Neutrophil (primary cell): ENCODE data around the gene ACER1.
"Not testable (repeated sequence)": the region's sequence is repeated elsewhere in the genome, so short reads cannot be mapped to it uniquely, and the experiment has no call there.

ENCODE experiments used
- H3K27ac ChIP-seq: fragments of 200-600 bp; sonication (generic); 2 replicates; pipeline ENCODE4 v1.5.1; 2016; ENCODE audit warnings: mild to moderate bottlenecking, moderate library complexity
- H3K27me3 ChIP-seq: fragments of 200-600 bp; sonication (generic); 2 replicates; pipeline ENCODE4 v1.6.0; 2016; ENCODE audit warnings: mild to moderate bottlenecking
- H3K36me3 ChIP-seq: fragments of 200-600 bp; sonication (generic); 2 replicates; pipeline ENCODE4 v1.5.1; 2017
- H3K4me1 ChIP-seq, 2 experiments: fragments of 200-600 bp in 1 of 2; sonication (generic) in 1 of 2; 1 replicate in 1 of 2; 2 replicates in 1 of 2; pipeline versions ENCODE4 v1.5.1 to v1.6.1; 2013 to 2016; ENCODE audit warnings: low read depth in 1 of 2, low read length in 1 of 2, mild to moderate bottlenecking in 1 of 2, moderate library complexity in 1 of 2; ENCODE audit not compliant: control insufficient read depth in 1 of 2, insufficient read depth in 1 of 2
- H3K4me3 ChIP-seq, 2 experiments: fragments of 200-600 bp in 1 of 2; sonication (generic) in 1 of 2; 1 replicate in 1 of 2; 2 replicates in 1 of 2; pipeline ENCODE4 v1.5.1; 2013 to 2016; ENCODE audit warnings: low read depth in 1 of 2, low read length in 1 of 2, mild to moderate bottlenecking in 1 of 2, moderate library complexity in 1 of 2
- H3K9me3 ChIP-seq: fragments of 200-600 bp; sonication (generic); 2 replicates; pipeline ENCODE4 v1.5.1; 2016
- TF ChIP-seq, protein P1 (sequence below): fragments of 200-600 bp; sonication (generic); IDR thresholded peaks from 2 replicates; pipeline ENCODE4 v1.5.1; 2016; ENCODE audit warnings: antibody characterized with exemption

The ACER1 gene

DNA sequence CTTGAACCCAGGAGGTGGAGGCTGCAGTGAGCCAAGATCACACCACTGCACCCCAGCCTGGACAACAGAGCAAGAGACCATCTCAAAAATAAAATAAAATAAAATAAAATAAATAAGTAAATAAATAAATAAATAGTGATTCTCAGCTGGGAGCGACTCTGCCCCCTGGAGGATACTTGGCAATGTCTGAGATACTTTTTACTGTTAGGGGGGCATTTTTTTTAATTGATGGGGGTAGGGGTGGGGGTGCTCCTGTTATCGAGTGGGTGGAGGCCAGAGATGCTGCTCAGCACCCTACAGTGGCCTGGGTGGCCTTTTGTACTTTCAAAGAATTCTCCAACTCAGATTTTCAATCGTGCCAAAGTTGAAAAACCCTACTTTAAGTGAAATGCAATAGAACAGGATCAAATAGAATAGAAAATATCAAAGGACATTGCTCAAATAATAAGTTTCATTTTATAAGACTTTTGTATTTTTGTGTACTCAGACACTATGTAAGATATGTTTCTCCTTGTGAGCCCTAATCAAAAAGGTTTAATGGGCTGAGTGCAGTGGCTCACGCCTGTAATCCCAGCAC is 20.8 kb upstream of the ACER1 start:
- H3K36me3 ChIP-seq, result no peaks in the 10 kb centered on the region
- no peaks in the 10 kb centered on the region for H3K4me1 ChIP-seq
- TF ChIP-seq, protein P1, sequence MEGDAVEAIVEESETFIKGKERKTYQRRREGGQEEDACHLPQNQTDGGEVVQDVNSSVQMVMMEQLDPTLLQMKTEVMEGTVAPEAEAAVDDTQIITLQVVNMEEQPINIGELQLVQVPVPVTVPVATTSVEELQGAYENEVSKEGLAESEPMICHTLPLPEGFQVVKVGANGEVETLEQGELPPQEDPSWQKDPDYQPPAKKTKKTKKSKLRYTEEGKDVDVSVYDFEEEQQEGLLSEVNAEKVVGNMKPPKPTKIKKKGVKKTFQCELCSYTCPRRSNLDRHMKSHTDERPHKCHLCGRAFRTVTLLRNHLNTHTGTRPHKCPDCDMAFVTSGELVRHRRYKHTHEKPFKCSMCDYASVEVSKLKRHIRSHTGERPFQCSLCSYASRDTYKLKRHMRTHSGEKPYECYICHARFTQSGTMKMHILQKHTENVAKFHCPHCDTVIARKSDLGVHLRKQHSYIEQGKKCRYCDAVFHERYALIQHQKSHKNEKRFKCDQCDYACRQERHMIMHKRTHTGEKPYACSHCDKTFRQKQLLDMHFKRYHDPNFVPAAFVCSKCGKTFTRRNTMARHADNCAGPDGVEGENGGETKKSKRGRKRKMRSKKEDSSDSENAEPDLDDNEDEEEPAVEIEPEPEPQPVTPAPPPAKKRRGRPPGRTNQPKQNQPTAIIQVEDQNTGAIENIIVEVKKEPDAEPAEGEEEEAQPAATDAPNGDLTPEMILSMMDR, result no peak
- H3K27me3 ChIP-seq, result no peaks in the 10 kb centered on the region
- H3K4me3 ChIP-seq, result no peak overlapping the region
- H3K27ac ChIP-seq, result no peak overlapping the region
- no peaks in the 10 kb centered on the region for H3K9me3 ChIP-seq

- TF ChIP-seq, protein P1, result no peak
- H3K4me1 ChIP-seq, result no peaks in the 10 kb centered on the region
- H3K27ac ChIP-seq, result no peak overlapping the region
- H3K27me3 ChIP-seq, result no peaks in the 10 kb centered on the region
- no peaks in the 10 kb centered on the region for H3K9me3 ChIP-seq
- no peak overlapping the region for H3K4me3 ChIP-seq
- H3K36me3 ChIP-seq, result no peaks in the 10 kb centered on the region
Observed at GRCh38 chr19:6352381-6353165, 19.2 kb upstream of the ACER1 start.

GRCh38 chr19:6350688-6351087 is 17.3 kb upstream of the ACER1 start:
- TF ChIP-seq, protein P1, result no peak
- Histone ChIP-seq H3K9me3 (no peaks in the 10 kb centered on the region), H3K36me3 (no peaks in the 10 kb centered on the region), H3K4me3 (no peak overlapping the region), H3K4me1 (no peaks in the 10 kb centered on the region), H3K27me3 (no peaks in the 10 kb centered on the region), H3K27ac (no peak overlapping the region)

- H3K4me3 ChIP-seq, H3K27ac ChIP-seq, H3K4me1 ChIP-seq, H3K27me3 ChIP-seq, H3K36me3 ChIP-seq, H3K9me3 ChIP-seq: not testable (repeated sequence)
Observed at GRCh38 chr19:6349271-6349670, 15.9 kb upstream of the ACER1 start.

DNA sequence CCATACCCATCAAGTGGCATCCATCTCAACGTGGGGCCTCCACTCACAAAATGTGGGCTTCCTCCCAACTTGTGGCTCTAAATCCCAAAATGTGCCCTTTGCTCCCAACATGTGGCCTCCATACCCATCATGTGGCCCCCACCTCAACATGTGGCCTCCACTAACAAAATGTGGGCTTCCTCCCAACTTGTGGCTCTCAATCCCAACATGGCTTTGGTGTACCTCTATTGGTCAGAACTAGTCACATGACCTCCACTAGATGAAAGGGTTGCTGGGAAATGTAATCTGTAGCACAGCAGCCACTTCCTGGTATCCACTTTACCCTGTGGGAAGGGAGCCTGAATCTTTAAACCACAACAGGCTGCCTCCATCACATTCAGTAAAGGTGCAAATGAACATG is 10.1 kb upstream of the ACER1 start:
- Histone ChIP-seq H3K36me3 (no peaks in the 10 kb centered on the region), H3K9me3 (no peaks in the 10 kb centered on the region), H3K27me3 (no peaks in the 10 kb centered on the region), H3K27ac (no peak overlapping the region), H3K4me3 (no peak overlapping the region), H3K4me1 (no peaks in the 10 kb centered on the region)
- TF ChIP-seq, protein P1, result no peak

DNA sequence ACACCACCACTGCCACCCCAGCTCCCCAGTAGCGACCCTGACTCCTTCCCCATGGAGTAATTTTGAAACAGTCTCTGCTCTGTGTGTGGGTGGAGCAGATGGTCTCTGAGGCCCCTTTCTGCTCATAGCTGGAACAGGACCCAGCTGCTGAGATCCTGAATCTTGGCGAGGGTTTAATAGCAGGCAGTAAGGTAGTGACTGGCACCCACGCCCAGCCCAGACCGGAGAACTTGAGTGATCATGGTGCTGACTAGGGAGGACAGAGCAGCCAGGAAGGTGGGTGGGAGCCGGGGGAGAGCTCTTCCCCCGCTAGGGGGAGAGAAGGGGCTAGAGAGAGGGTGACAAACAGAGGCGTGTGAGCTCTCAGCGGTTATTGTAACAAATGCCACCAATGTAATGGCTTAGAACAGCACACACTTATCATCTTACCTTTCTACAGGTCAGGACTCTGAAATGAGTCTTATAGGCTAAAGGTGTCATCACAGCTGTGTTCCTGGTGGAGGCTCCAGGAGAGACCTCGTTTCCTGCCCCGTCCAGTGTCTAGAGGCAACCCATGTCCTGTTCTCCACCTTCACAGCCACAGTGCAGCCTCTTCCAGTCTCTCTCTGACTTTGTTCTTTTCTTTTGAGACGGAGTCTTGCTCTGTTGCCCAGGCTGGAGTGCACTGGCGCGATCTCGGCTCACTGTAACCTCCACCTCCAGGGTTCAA is 7.2 kb upstream of the ACER1 start:
- no peak overlapping the region for H3K4me3 ChIP-seq
- H3K27me3 ChIP-seq, result no peaks in the 10 kb centered on the region
- no peak overlapping the region for H3K27ac ChIP-seq
- no peaks in the 10 kb centered on the region for H3K4me1 ChIP-seq
- H3K36me3 ChIP-seq, result no peaks in the 10 kb centered on the region
- no peaks in the 10 kb centered on the region for H3K9me3 ChIP-seq
- TF ChIP-seq, protein P1, result no peak
